Activated T-cell treated with anti-CD3 and anti-CD28 coated beads for 4 hours (primary cell): ENCODE results near the gene GTPBP2.
"Not testable (repeated sequence)": the region's sequence is repeated elsewhere in the genome, so short reads cannot be mapped to it uniquely, and the experiment has no call there.

Experiments
- DNase-seq: peaks from one replicate; pipeline ENCODE4 v3.0.0-alpha.2; 2020

GTPBP2 gene

GRCh38 chr6:43623880-43624785 lies 4.9 kb downstream of the GTPBP2 start:
- DNase-seq, result no peak

DNA sequence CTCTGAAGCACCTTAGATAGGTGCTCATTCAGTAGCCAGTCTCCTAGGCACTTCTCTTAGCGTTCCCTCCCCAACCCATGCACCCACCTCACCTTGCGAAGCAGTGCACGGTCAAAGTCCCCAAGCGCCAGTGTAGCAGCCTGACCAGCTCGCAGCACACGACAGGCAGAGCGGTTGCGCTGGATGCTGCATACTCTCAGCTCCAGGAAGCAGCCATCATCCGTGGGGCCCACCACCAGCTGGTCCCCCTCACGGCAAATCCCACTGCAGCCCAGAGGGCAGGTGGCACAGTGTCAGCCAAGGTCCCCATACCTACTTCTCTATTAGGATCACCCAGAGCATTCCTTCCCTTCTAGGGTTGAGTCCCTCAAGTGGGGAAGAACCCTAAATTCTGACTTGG lies 6.5 kb downstream of the GTPBP2 start:
- DNase-seq, result no peak

GRCh38 chr6:43621836-43622180 lies 7.3 kb downstream of the GTPBP2 start:
- no peak for DNase-seq

GRCh38 chr6:43621078-43621835 lies 7.8 kb downstream of the GTPBP2 start:
- no peak for DNase-seq

DNA sequence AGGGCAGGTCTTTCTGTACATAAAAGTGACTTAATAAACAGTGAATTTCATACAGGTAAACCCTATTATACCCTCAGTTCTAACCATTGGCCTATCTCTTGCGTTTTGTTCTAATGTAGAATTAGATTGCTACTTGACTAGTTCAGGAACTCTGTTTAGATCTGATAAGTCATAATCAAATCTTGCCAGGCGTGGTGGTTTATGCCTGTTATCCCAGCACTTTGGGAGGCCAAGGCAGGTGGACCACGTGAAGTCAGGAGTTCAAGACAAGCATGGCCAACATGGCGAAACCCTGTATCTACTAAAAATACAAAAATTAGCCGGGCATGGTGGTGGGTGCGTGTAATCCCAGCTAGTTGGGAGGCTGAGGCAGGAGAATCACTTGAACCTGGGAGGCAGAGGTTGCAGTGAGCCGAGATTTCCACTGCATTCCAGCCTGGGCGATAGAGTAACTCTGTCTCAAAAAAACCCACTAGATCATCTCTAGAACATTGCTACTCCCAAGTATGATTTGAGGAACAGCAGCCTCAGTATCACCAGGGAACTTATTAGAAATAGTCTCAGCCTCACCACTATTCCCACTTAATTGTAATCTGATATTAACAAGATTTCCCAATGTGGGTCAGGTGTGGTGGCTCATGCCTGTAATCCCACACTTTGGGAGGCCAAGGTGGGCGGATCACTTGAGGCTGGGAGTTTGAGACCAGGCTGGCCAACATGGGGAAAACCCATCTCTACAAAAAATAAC lies 12.2 kb downstream of the GTPBP2 start:
- no peak for DNase-seq

GRCh38 chr6:43614396-43614730 lies 14.7 kb downstream of the GTPBP2 start:
- no peak for DNase-seq

GRCh38 chr6:43613721-43614395 lies 15.2 kb downstream of the GTPBP2 start:
- DNase-seq, result no peak

- DNase-seq, result no peak
Observed at GRCh38 chr6:43610431-43610830, 18.6 kb downstream of the GTPBP2 start.

GRCh38 chr6:43609402-43609801 lies 19.7 kb downstream of the GTPBP2 start:
- no peak for DNase-seq

GRCh38 chr6:43608807-43609206 lies 20.3 kb downstream of the GTPBP2 start:
- no peak for DNase-seq

- DNase-seq, result peak; percentile 50
Observed at GRCh38 chr6:43608310-43608763, 20.7 kb downstream of the GTPBP2 start.

DNA sequence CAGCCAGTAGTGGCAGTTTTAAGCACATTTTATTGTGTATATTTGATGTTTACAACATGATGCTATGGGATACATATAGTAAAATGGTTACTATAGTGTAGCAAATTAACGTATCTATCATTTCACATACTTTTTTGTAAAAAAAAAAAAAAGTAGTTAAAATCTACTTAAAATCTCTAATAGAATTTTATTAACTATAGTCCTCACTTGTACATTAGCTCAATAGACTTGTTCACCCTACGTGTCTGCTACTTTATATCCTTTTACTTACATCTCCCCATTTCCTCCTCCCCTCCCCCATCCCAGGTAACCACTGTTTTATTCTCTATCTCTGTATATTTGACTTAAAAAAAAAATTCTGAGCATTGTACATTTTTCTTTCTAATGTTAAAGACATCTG lies 23.0 kb downstream of the GTPBP2 start:
- no peak for DNase-seq

DNA sequence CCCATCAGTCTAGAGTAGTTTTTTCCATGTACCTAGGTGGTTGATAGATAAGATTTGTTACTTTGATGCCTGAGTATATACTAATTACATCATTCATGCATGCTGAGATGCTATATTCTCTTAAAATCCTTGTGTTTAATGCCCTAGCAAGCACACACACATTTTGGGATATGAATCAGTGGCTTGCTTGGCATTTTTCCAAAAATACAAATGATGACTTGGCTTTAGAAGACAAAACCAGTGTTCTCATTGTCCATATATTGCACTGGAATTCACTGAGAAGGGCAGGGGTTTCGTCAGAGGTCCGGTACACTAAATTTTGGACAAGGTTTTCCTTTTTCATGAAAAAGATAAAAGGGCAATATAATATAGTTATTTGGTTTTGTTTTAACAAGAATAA lies 24.9 kb downstream of the GTPBP2 start:
- DNase-seq, result no peak

DNA sequence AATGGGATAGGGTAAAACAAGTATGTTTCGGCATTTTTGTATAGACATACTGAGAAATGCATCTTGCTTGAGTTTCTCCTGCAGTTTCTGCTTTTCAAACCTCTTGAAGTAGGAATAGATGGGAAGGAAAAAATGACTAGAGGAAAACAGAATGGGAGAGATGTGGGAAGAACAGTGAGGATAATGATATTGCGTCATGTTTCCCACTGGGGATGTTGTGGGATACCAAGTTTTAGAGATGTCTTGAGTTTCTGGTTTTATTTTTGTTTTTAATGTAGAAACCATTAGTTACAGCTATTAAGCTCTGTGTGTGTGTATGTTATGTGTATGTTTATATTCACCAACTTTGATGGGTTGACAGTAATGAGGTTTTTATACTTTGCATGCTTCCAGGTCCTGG lies 28.5 kb downstream of the GTPBP2 start:
- DNase-seq, result no peak

DNA sequence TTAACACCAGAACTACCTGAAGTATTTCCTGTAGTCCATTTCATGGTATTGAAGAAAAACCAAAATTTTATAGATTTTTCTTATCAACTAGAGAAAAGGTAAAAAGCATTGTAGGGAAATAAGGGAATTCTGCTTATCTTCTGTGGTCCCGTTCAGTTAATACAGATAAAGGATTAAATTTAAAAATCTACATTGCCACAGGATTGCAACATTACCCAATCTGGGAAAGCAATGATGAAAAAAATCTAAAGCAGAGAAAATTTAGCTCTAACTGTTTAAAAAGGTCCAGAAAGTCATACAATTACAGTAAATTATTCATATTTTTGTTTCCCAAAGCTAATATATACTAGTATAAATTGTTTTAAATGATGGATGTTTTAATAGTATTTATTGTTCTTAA lies 35.1 kb downstream of the GTPBP2 start:
- no peak for DNase-seq

DNA sequence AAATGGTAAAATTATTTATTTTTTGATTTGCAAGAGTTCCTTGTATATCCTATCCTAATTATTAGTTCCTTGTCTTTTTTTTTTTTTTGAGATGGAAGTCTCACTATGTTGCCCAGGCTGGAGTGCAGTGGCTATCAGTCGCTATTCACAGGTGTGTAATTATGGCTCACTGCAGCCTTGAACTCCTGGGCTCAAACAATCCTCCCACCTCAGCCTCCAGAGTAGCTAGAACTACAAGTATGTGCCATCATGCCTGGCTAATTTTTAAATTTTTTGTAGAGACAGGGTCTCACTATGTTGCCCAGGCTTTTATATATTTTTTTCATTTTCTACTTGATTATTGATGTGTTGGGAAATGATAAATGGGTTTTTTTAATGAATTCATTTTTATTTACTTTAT lies 39.5 kb downstream of the GTPBP2 start:
- not testable (repeated sequence) for DNase-seq

- DNase-seq, result no peak
Observed at GRCh38 chr6:43588194-43588593, 40.9 kb downstream of the GTPBP2 start.

DNA sequence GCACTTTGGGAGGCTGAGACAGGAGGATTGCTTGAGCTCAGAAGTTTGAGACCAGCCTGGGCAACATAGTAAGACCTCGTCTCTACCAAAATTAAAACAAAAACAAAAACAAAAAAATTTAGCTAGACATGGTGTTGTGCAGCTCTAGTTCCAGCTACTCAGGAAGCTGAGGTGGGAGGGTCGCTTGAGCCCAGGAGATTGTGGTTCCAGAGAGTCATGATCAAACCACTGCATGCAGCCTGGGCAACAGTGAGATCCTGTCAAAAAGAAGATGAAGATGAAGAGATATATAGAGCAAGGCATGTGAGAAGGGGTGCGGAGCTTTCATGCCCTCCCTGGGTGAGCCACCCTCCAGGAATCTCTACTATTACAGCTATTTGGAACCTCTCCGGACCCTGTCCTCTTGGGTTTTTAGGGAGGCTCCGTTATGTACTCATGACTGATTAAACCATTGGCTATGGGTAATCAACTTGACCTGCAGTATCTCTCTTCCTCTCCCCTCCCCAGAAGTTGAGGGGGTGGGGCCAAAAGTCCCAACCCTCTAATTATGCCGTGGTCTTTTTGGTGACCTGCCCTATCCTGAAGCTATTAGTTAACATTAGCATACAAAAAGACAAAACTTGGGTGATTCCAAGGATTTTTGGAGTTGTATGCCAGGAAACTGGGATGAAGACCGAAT lies 44.0 kb downstream of the GTPBP2 start:
- no peak for DNase-seq

DNA sequence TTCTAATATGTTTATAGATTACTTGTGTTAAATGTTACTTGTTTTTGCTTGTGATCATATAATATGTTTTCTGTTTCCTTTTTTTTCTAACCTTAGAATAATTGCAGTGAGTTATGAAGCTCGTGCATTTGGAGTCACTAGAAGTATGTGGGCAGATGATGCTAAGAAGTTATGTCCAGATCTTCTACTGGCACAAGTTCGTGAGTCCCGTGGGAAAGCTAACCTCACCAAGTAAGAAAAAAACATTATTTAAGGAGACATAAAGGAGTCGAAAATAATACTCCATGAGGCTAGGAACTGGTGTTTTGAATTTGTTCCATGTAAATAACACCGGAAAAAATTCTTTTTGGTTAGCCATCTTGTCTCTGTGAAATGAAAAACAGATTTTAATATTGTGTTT lies 46.2 kb downstream of the GTPBP2 start:
- no peak for DNase-seq

GRCh38 chr6:43579171-43579570 lies 49.9 kb downstream of the GTPBP2 start:
- DNase-seq, result no peak

GRCh38 chr6:43578748-43579147 lies 50.3 kb downstream of the GTPBP2 start:
- no peak for DNase-seq

GRCh38 chr6:43575772-43576551 lies 53.1 kb downstream of the GTPBP2 start, which contains the start of the genes POLH and XPO5:
Gene POLH, plus strand, starts transcription at chr6:43576185. Its CDS starts 6,135 bp downstream, at chr6:43582320.
Gene XPO5, minus strand, starts transcription at chr6:43576038. Its CDS starts 174 bp downstream, at chr6:43575864.
- peak; percentile 86 for DNase-seq
